Right atrium auricular region (tissue), 2 donors: ENCODE measurements around the gene SLC34A1. TPM values are rescaled to one million over a fixed set of nuclear protein-coding genes. Genes with fewer than 3 reads are reported as not detected.
A peak's percentile ranks its signal among the peaks of the same experiment; 100 is the strongest.

Source experiments
- DNase-seq: peaks from one replicate; pipeline ENCODE4 v3.0.0-alpha.2; 2019; ENCODE audit warnings: low spot score
- H3K27ac ChIP-seq, 2 donors: fragments of 200-600 bp; sonication (generic); 1 replicate in 1 of 2; 2 replicates in 1 of 2; pipeline ENCODE4 v1.5.1; 2016 to 2019
- H3K27me3 ChIP-seq, 2 donors: fragments of 200-600 bp; sonication (generic); one replicate each; pipeline versions ENCODE4 v1.5.1 to v1.6.0; 2017 to 2019
- H3K36me3 ChIP-seq: fragments of 200-600 bp; sonication (generic); one replicate; pipeline ENCODE4 v1.5.1; 2016
- H3K4me1 ChIP-seq, 2 donors: fragments of 200-600 bp; sonication (generic); one replicate each; pipeline versions ENCODE4 v1.5.1 to v1.6.0; 2017 to 2019
- H3K4me3 ChIP-seq, 2 donors: fragments of 200-600 bp; sonication (generic); 1 replicate in 1 of 2; 2 replicates in 1 of 2; pipeline ENCODE4 v1.5.1; 2017 to 2019; ENCODE audit warnings: mild to moderate bottlenecking in 1 of 2, moderate library complexity in 1 of 2
- H3K9me3 ChIP-seq, 2 donors: fragments of 200-600 bp; sonication (generic); one replicate each; pipeline ENCODE4 v1.5.1; 2019
- CTCF ChIP-seq, 2 donors: fragments of 200-600 bp; sonication (generic); IDR thresholded peaks; one replicate each; pipeline ENCODE4 v1.5.1; 2019; ENCODE audit warnings: antibody characterized with exemption in 2 of 2
- total RNA-seq, 2 donors: library from RNA; depleted of rRNA; stranded (reverse); fragments of >200 nt; gene quantifications; one replicate each; pipeline ENCODE4 v1.1.0, GENCODE V29; 2016

SLC34A1 gene
- total RNA-seq, 2 donors from 2014 or later, result not detected

DNA sequence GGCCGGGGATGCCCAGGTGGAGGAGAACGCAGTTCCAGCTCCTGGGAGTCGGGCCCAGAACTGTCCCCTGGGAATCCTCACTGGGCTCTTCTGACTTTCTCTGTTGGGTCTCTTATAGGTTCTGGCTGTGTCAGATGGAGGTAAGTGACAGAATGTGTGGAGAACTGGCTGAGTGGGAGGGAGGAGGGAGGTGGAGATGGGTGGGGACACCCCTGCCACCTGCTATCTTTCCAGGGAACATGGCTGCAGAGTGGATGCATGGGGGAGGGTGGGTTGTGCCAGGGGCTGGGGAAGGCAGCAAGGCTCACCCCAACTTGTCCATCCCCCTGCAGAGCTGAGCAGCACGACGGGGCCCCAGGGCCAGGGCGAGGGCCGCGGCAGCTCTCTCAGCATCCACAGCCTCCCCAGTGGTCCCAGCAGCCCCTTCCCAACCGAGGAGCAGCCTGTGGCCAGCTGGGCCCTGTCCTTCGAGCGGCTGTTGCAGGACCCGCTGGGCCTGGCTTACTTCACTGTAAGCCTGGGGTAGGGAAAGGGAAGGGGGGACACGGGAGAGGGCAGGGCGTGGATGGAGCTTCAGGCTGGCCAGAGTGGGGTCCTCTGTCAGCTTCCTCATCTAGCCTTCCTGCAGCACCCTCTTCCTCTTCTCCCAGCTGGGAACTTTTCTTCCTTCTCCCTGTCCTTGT is 18.2 kb upstream of the SLC34A1 start:
- TF ChIP-seq CTCF (IDR thresholded peaks at IDR 0.05), result no peak
- Histone ChIP-seq H3K4me3 (no peak overlapping the region), H3K36me3 (no peaks in the 10 kb centered on the region), H3K27me3 (no peaks in the 10 kb centered on the region), H3K9me3 (no peaks in the 10 kb centered on the region), H3K27ac (peak overlapping the region; percentile 86 to 87), H3K4me1 (peaks cover 0 to 45% of the 10 kb centered on the region in 2 donors)
- no peak for DNase-seq

- H3K9me3 ChIP-seq, result no peaks in the 10 kb centered on the region
- peak; percentile 87 for DNase-seq
- peaks cover 0 to 52% of the 10 kb centered on the region in 2 donors for H3K4me1 ChIP-seq
- H3K4me3 ChIP-seq, result peak overlapping the region; percentile 36 to 50
- H3K27ac ChIP-seq, result peak overlapping the region; percentile 86 to 87
- H3K36me3 ChIP-seq, result no peaks in the 10 kb centered on the region
- no peaks in the 10 kb centered on the region for H3K27me3 ChIP-seq
- TF ChIP-seq CTCF (IDR thresholded peaks at IDR 0.05), result no peak
Observed at GRCh38 chr5:177366528-177367322, 17.5 kb upstream of the SLC34A1 start.

DNA sequence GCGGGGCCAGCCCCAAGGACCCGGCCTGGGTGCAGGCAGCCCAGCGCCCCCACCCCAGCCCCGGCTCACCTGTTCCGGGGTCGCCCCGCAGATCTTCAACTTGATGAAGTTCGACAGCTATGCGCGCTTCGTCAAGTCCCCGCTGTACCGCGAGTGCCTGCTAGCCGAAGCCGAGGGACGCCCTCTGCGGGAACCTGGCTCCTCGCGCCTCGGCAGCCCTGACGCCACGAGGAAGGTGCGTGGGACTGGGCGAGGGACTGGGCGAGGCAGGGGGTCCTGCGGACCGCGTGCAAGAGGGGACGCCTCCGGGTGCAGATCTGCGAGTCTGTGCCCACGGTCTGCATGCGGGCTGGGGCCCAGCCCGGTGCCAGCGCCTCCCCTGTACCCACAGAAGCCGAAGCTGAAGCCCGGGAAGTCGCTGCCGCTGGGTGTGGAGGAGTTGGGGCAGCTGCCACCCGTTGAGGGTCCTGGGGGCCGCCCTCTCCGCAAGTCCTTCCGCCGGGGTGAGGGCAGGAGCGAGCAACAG is 16.8 kb upstream of the SLC34A1 start:
- peak overlapping the region; percentile 36 to 50 for H3K4me3 ChIP-seq
- H3K27ac ChIP-seq, result peak overlapping the region; percentile 86 to 87
- no peaks in the 10 kb centered on the region for H3K36me3 ChIP-seq
- TF ChIP-seq CTCF (IDR thresholded peaks at IDR 0.05), result no peak
- peaks cover 0 to 50% of the 10 kb centered on the region in 2 donors for H3K4me1 ChIP-seq
- no peaks in the 10 kb centered on the region for H3K9me3 ChIP-seq
- H3K27me3 ChIP-seq, result no peaks in the 10 kb centered on the region
- no peak for DNase-seq

DNA sequence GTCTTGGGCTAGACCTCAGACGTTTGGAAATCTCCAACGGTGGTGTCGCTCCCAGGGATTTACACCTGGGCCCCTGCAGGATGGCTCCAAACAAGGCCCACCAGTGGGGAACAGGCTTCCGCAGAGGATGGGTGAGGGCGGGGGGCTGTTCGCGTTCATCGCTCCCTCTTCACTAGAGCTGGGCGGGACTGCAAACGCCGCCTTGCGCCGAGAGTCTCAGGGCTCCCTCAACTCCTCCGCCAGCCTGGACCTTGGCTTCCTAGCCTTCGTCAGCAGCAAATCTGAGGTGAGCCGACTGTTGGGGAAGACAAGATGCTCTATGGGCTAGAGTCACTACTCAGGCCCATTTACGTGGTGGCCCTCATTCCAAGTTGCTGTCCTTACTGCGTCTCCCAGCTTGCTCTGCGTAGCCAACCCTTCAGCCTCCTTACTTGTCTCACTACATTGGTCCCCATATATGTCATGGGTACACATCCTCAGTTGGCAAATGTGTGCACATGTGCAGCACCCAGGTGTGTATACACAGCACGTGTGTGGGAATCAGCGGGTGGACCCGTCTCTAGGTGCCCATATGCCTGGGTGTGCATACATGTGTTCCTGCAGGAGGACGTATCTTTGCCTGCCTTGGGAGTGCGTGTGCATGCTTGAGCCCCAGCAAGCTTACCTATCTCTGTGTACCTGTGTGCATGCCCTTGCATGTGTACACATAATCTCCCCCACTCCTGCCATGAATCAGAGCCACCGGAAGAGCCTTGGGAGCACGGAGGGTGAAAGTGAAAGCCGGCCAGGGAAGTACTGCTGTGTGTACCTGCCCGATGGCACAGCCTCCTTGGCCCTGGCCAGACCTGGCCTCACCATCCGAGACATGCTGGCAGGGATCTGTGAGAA is 16.0 kb upstream of the SLC34A1 start:
- Histone ChIP-seq H3K4me3 (no peak overlapping the region), H3K27me3 (no peaks in the 10 kb centered on the region), H3K36me3 (no peaks in the 10 kb centered on the region), H3K9me3 (no peaks in the 10 kb centered on the region), H3K27ac (no peak overlapping the region), H3K4me1 (peaks cover 0 to 42% of the 10 kb centered on the region in 2 donors)
- TF ChIP-seq CTCF (IDR thresholded peaks at IDR 0.05), result no peak
- DNase-seq, result no peak

DNA sequence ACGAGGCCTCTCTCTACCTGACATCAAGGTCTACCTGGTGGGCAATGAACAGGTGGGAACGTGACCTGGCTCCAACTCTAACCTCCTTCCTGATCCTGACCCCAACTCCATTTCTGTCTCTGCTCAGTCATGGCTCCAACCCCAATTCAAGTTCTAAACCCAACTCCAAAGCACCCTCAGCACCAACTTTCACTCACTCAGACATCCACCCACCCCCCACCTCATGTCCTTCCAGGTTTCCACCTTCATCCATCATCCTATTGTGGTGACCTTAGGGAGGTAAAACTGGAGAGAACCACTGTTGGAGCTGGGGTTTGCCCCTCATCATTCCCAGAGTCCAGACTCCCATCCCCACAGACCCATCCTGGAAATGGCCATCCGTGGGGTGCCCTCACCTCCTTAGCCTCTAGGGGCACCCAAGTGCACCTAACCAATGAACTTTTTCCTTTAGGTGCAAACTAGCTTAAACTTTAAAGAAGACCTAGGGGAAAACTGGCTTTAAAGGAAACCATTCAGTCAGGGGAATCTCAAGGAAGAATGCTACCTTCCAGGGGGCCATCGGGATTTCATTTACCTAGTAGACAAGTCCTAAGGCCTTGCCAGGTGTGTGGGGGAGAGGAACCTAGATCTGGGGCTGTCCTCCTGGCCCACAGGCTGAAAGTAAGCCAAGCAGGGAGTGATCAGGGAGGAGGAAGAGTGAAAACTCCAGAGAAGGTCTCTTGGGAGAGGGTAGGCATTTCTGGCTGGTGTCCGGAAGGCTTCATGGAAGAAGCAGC is 15.2 kb upstream of the SLC34A1 start:
- TF ChIP-seq CTCF (IDR thresholded peaks at IDR 0.05), result peak; percentile 24 to 51
- no peaks in the 10 kb centered on the region for H3K27me3 ChIP-seq
- H3K36me3 ChIP-seq, result no peaks in the 10 kb centered on the region
- no peak overlapping the region for H3K4me3 ChIP-seq
- DNase-seq, result no peak
- H3K9me3 ChIP-seq, result no peaks in the 10 kb centered on the region
- peaks cover 0 to 36% of the 10 kb centered on the region in 2 donors for H3K4me1 ChIP-seq
- H3K27ac ChIP-seq, result no peak overlapping the region
